Caco-2 (cell line): ENCODE data around the gene KIRREL3. TPM values are rescaled to one million over a fixed set of nuclear protein-coding genes. Genes with fewer than 3 reads are reported as not detected.

ENCODE experiments used
- BruUV-seq: library from RNA; stranded (reverse); fragments of 400-500 nt; replicated peaks from 2 replicates; lab custom pipeline; 2021; lab: Mats Ljungman, UMichigan
- CTCF ChIA-PET: fragments of 300-600 bp; sonication (Branson Sonifier 250); formaldehyde crosslinking; loops from one replicate; lab custom pipeline; 2022; ENCODE audit warnings: antibody characterized with exemption; lab: Charles Lee
- POLR2A ChIA-PET: fragments of 300-600 bp; sonication (Branson Sonifier 250); formaldehyde crosslinking; loops from one replicate; lab custom pipeline; 2022; ENCODE audit warnings: antibody characterized with exemption; lab: Charles Lee
- DNase-seq, 2 experiments: peaks; one replicate each; pipeline versions ENCODE4 v3.0.0 to v3.0.0-alpha.2; 2020 to 2022
- H3K27me3 ChIP-seq: replicated peaks from 2 replicates; pipeline ENCODE4 v1.6.0; 2011; ENCODE audit warnings: low read length; ENCODE audit not compliant: control insufficient read depth, insufficient read depth
- H3K36me3 ChIP-seq: 2 replicates; pipeline ENCODE4 v1.5.1; 2011; ENCODE audit warnings: low read length; ENCODE audit not compliant: control insufficient read depth, insufficient read depth
- H3K4me1 ChIP-seq: fragments of 250-450 bp; sonication (Bioruptor Pico); 2 replicates; pipeline ENCODE4 v1.5.1; 2020; ENCODE audit warnings: mild to moderate bottlenecking
- H3K4me3 ChIP-seq: 2 replicates; pipeline ENCODE4 v1.5.1; 2011; ENCODE audit warnings: low read depth, mild to moderate bottlenecking, control low read depth, low read length
- H3K9me3 ChIP-seq: fragments of 250-450 bp; sonication (Bioruptor Pico); 2 replicates; pipeline ENCODE4 v1.5.1; 2020; ENCODE audit warnings: mild to moderate bottlenecking, moderate library complexity
- H3K27ac Mint-ChIP-seq: one replicate; pipeline ENCODE4 v1.8.0; 2022; ENCODE audit warnings: mixed read lengths; ENCODE audit not compliant: unreplicated experiment
- H3K27me3 Mint-ChIP-seq: one replicate; pipeline ENCODE4 v1.8.0; 2022; ENCODE audit warnings: mixed read lengths; ENCODE audit not compliant: insufficient read depth, unreplicated experiment
- H3K36me3 Mint-ChIP-seq: one replicate; pipeline ENCODE4 v1.8.0; 2022; ENCODE audit warnings: mild to moderate bottlenecking, mixed read lengths; ENCODE audit not compliant: insufficient read depth, unreplicated experiment
- H3K4me1 Mint-ChIP-seq: one replicate; pipeline ENCODE4 v1.8.0; 2022; ENCODE audit warnings: low read depth, mixed read lengths; ENCODE audit not compliant: unreplicated experiment
- H3K4me3 Mint-ChIP-seq: one replicate; pipeline ENCODE4 v1.8.0; 2022; ENCODE audit warnings: mild to moderate bottlenecking, moderate library complexity, mixed read lengths; ENCODE audit not compliant: unreplicated experiment
- H3K9me3 Mint-ChIP-seq: one replicate; pipeline ENCODE4 v1.8.0; 2022; ENCODE audit warnings: mixed read lengths; ENCODE audit not compliant: unreplicated experiment
- intact Hi-C: fragments of 100-400 bp; cut with micrococcal nuclease; formaldehyde crosslinking; loops from one replicate; pipeline ENCODE4 v1.10.0; 2022; ENCODE audit not compliant: unreplicated experiment
- total RNA-seq: library from RNA; stranded (reverse); gene quantifications from 2 replicates; pipeline ENCODE4 v1.2.3, GENCODE V29; 2022
- TF ChIP-seq, protein P1 (sequence below), 2 experiments: fragments of 200-600 bp in 1 of 2; IDR thresholded peaks; 1 replicate in 1 of 2; 2 replicates in 1 of 2; pipeline versions ENCODE4 v1.5.1 to v1.8.0; 2011 to 2022; ENCODE audit warnings: antibody characterized with exemption in 1 of 2, control low read depth in 1 of 2, inconsistent platforms in 1 of 2, low read depth in 1 of 2, low read length in 1 of 2, mild to moderate bottlenecking in 1 of 2, moderate library complexity in 1 of 2; ENCODE audit not compliant: insufficient read depth in 1 of 2, severe bottlenecking in 1 of 2, unreplicated experiment in 1 of 2

The KIRREL3 gene
- total RNA-seq, 1 experiment from 2014 or later, result not detected

DNA sequence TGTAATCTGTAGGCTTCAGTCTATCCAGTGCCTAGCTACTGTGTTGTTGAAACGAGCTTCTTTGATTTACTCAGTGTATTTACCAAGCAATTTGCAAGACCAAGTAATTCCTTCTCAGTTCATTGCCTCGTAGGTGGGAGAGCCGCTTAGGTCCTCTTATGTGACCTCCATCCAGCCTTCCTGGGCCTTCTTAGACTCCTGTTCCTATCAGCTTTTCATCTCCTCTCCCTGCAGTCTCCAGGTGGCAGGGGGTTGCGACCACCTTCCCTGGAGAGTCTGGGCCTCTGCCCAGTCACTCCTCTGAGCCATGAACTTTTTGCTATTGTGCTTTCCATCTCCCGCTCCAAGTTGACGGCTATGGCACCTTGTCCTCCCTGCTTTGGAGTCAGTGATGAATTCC lies 251.8 kb downstream of the KIRREL3 start:
- POLR2A ChIA-PET, result no interaction called here
- no TSS peak for BruUV-seq
- Histone ChIP-seq H3K4me3 (no peak overlapping the region), H3K36me3 (no peaks in the 10 kb centered on the region), H3K4me1 (no peaks in the 10 kb centered on the region), H3K9me3 (no peaks in the 10 kb centered on the region), H3K27me3 (peaks cover 3% of the 10 kb centered on the region; the same call in 1 of the 2 replicates)
- Mint-ChIP-seq H3K9me3 (no peaks in the 10 kb centered on the region), H3K4me1 (no peaks in the 10 kb centered on the region), H3K27ac (no peak overlapping the region), H3K36me3 (no peaks in the 10 kb centered on the region), H3K27me3 (peaks cover 23% of the 10 kb centered on the region), H3K4me3 (no peak overlapping the region)
- intact Hi-C loops, result no loop called here
- TF ChIP-seq, protein P1, sequence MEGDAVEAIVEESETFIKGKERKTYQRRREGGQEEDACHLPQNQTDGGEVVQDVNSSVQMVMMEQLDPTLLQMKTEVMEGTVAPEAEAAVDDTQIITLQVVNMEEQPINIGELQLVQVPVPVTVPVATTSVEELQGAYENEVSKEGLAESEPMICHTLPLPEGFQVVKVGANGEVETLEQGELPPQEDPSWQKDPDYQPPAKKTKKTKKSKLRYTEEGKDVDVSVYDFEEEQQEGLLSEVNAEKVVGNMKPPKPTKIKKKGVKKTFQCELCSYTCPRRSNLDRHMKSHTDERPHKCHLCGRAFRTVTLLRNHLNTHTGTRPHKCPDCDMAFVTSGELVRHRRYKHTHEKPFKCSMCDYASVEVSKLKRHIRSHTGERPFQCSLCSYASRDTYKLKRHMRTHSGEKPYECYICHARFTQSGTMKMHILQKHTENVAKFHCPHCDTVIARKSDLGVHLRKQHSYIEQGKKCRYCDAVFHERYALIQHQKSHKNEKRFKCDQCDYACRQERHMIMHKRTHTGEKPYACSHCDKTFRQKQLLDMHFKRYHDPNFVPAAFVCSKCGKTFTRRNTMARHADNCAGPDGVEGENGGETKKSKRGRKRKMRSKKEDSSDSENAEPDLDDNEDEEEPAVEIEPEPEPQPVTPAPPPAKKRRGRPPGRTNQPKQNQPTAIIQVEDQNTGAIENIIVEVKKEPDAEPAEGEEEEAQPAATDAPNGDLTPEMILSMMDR (IDR thresholded peaks at IDR 0.05; ENCODE audit: insufficient read depth in 1 of 2, low read depth in 1 of 2, low read length in 1 of 2, severe bottlenecking in 1 of 2, unreplicated experiment in 1 of 2), result no peak
- DNase-seq, result no peak
- CTCF ChIA-PET, result no interaction called here

GRCh38 chr11:126748100-126748791 lies 252.3 kb downstream of the KIRREL3 start:
- no peaks in the 10 kb centered on the region for H3K4me1 ChIP-seq
- Mint-ChIP-seq H3K9me3 (no peaks in the 10 kb centered on the region), H3K27ac (no peak overlapping the region), H3K4me3 (no peak overlapping the region), H3K4me1 (no peaks in the 10 kb centered on the region), H3K36me3 (no peaks in the 10 kb centered on the region), H3K27me3 (peaks cover 25% of the 10 kb centered on the region)
- H3K36me3 ChIP-seq, result no peaks in the 10 kb centered on the region
- no TSS peak for BruUV-seq
- ChIA-PET CTCF (no interaction called here), POLR2A (no interaction called here)
- no peak for DNase-seq
- intact Hi-C loops, result no loop called here
- no peaks in the 10 kb centered on the region for H3K9me3 ChIP-seq
- TF ChIP-seq, protein P1 (IDR thresholded peaks at IDR 0.05; ENCODE audit: insufficient read depth in 1 of 2, low read depth in 1 of 2, low read length in 1 of 2, severe bottlenecking in 1 of 2, unreplicated experiment in 1 of 2), result no peak
- H3K27me3 ChIP-seq, result peaks cover 3% of the 10 kb centered on the region; the same call in 1 of the 2 replicates
- no peak overlapping the region for H3K4me3 ChIP-seq

DNA sequence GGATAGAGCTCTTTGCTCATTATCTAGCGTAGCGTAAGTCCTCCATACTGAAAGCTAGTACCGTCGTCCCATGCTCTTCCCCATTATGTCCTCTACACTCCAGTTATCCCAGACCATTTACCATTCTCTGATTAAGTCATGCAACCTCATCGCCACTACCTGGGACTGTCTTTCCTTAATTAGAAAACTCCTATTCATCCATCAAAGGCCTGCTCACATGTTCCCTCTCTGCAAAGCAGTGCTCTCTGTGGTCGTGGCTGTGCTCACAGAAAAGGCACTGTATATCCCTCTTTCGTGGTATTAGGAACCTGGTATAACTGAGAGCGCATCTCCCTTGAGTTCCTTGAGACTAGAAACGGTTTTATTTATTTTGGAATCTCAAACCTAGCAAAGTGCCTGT lies 253.3 kb downstream of the KIRREL3 start:
- Mint-ChIP-seq H3K4me3 (no peak overlapping the region), H3K27ac (no peak overlapping the region), H3K27me3 (peaks cover 25% of the 10 kb centered on the region), H3K36me3 (no peaks in the 10 kb centered on the region), H3K4me1 (no peaks in the 10 kb centered on the region), H3K9me3 (no peaks in the 10 kb centered on the region)
- Histone ChIP-seq H3K9me3 (no peaks in the 10 kb centered on the region), H3K4me1 (no peaks in the 10 kb centered on the region), H3K4me3 (no peak overlapping the region), H3K27me3 (peaks cover 3% of the 10 kb centered on the region; the same call in 1 of the 2 replicates), H3K36me3 (no peaks in the 10 kb centered on the region)
- CTCF ChIA-PET, result no interaction called here
- DNase-seq, result no peak
- TF ChIP-seq, protein P1 (IDR thresholded peaks at IDR 0.05; ENCODE audit: insufficient read depth in 1 of 2, low read depth in 1 of 2, low read length in 1 of 2, severe bottlenecking in 1 of 2, unreplicated experiment in 1 of 2), result no peak
- POLR2A ChIA-PET, result no interaction called here
- BruUV-seq, result no TSS peak
- intact Hi-C loops, result no loop called here
